SK-N-SH treated with all-trans-retinoic acid at 6 μM for 48 hours (cell line): ENCODE results near the gene LRRC10B.

Experiments
- ATAC-seq: fragments of 200-7000 bp; cut with Tn5 transposase; 3 replicates; pipeline ENCODE4 v1.9.1; 2020; ENCODE audit warnings: mild to moderate bottlenecking, moderate library complexity
- ARNTL ChIP-seq: fragments of 450-650 bp; formaldehyde crosslinking; IDR thresholded peaks from 2 replicates; pipeline ENCODE4 v1.5.0; 2020; ENCODE audit warnings: low read depth, mild to moderate bottlenecking, moderate library complexity, borderline replicate concordance
- BACH2 ChIP-seq: fragments of 250-450 bp; sonication (Bioruptor Pico); IDR thresholded peaks from 2 replicates; pipeline ENCODE4 v1.9.0; 2021; ENCODE audit warnings: mild to moderate bottlenecking, borderline replicate concordance
- CSDC2 ChIP-seq: fragments of 250-450 bp; sonication (Bioruptor Pico); IDR thresholded peaks from 2 replicates; pipeline ENCODE4 v1.5.0; 2020; ENCODE audit warnings: mild to moderate bottlenecking, moderate library complexity
- ESRRG ChIP-seq: fragments of 250-450 bp; sonication (Bioruptor Pico); IDR thresholded peaks from 2 replicates; pipeline ENCODE4 v1.6.1; 2021; ENCODE audit warnings: mild to moderate bottlenecking
- GLIS3 ChIP-seq: fragments of 250-450 bp; sonication (Bioruptor Pico); IDR thresholded peaks from 2 replicates; pipeline ENCODE4 v1.5.0; 2020; ENCODE audit warnings: mild to moderate bottlenecking, moderate library complexity
- ISL1 ChIP-seq: fragments of 250-450 bp; sonication (Bioruptor Pico); IDR thresholded peaks from 2 replicates; pipeline ENCODE4 v2.1.2; 2022; ENCODE audit warnings: mild to moderate bottlenecking, moderate library complexity
- OSR1 ChIP-seq: fragments of 250-450 bp; sonication (Bioruptor Pico); IDR thresholded peaks from 2 replicates; pipeline ENCODE4 v1.8.0; 2022; ENCODE audit warnings: moderate library complexity, mild to moderate bottlenecking, inconsistent platforms
- PPARA ChIP-seq: fragments of 250-450 bp; sonication (Bioruptor Pico); IDR thresholded peaks from 2 replicates; pipeline ENCODE4 v1.5.0; 2020; ENCODE audit warnings: mild to moderate bottlenecking, borderline replicate concordance
- SNAI2 ChIP-seq: fragments of 250-450 bp; sonication (Bioruptor Pico); IDR thresholded peaks from 2 replicates; pipeline ENCODE4 v1.5.0; 2020; ENCODE audit warnings: mild to moderate bottlenecking, moderate library complexity
- TCF4 ChIP-seq: fragments of 250-450 bp; sonication (Bioruptor Pico); IDR thresholded peaks from 2 replicates; pipeline ENCODE4 v1.8.0; 2021; ENCODE audit warnings: mild to moderate bottlenecking, moderate library complexity, borderline replicate concordance
- TOX ChIP-seq: fragments of 250-450 bp; sonication (Bioruptor Pico); IDR thresholded peaks from 2 replicates; pipeline ENCODE4 v1.8.0; 2021; ENCODE audit warnings: mild to moderate bottlenecking, moderate library complexity, borderline replicate concordance
- ZFP3 ChIP-seq: fragments of 250-450 bp; sonication (Bioruptor Pico); IDR thresholded peaks from 2 replicates; pipeline ENCODE4 v1.5.0; 2020; ENCODE audit warnings: mild to moderate bottlenecking, moderate library complexity
- ZFP30 ChIP-seq: fragments of 450-650 bp; formaldehyde crosslinking; IDR thresholded peaks from 2 replicates; pipeline ENCODE4 v1.5.0; 2022; ENCODE audit warnings: mild to moderate bottlenecking, moderate library complexity
- ZNF565 ChIP-seq: fragments of 450-650 bp; formaldehyde crosslinking; conservative IDR thresholded peaks from 2 replicates; pipeline ENCODE4 v1.5.0; 2020; ENCODE audit warnings: low read depth, mild to moderate bottlenecking, moderate library complexity
- ZNF70 ChIP-seq: fragments of 450-650 bp; formaldehyde crosslinking; IDR thresholded peaks from 2 replicates; pipeline ENCODE4 v1.5.0; 2020; ENCODE audit warnings: mild to moderate bottlenecking, moderate library complexity
- ZNF8 ChIP-seq: fragments of 450-650 bp; formaldehyde crosslinking; IDR thresholded peaks from 2 replicates; pipeline ENCODE4 v1.5.0; 2020; ENCODE audit warnings: mild to moderate bottlenecking, moderate library complexity
- TF ChIP-seq, protein P1 (sequence below): fragments of 250-450 bp; sonication (Bioruptor Pico); IDR thresholded peaks from 2 replicates; pipeline ENCODE4 v1.5.1; 2020; ENCODE audit warnings: low read depth, mild to moderate bottlenecking, moderate library complexity
- TF ChIP-seq, protein P2 (sequence below): fragments of 250-450 bp; sonication (Bioruptor Pico); IDR thresholded peaks from 2 replicates; pipeline ENCODE4 v1.5.0; 2020; ENCODE audit warnings: mild to moderate bottlenecking, moderate library complexity
- TF ChIP-seq, protein P3 (sequence below): fragments of 250-450 bp; sonication (Bioruptor Pico); IDR thresholded peaks from 2 replicates; pipeline ENCODE4 v1.5.1; 2021; ENCODE audit warnings: mild to moderate bottlenecking, moderate library complexity
- TF ChIP-seq, protein P4 (sequence below): fragments of 250-450 bp; sonication (Bioruptor Pico); IDR thresholded peaks from 2 replicates; pipeline ENCODE4 v1.8.0; 2021; ENCODE audit warnings: low read depth, mild to moderate bottlenecking, moderate library complexity, borderline replicate concordance
- TF ChIP-seq, protein P5 (sequence below): fragments of 250-450 bp; sonication (Bioruptor Pico); IDR thresholded peaks from 2 replicates; pipeline ENCODE4 v1.8.0; 2020; ENCODE audit warnings: mild to moderate bottlenecking, moderate library complexity, borderline replicate concordance

LRRC10B gene

DNA sequence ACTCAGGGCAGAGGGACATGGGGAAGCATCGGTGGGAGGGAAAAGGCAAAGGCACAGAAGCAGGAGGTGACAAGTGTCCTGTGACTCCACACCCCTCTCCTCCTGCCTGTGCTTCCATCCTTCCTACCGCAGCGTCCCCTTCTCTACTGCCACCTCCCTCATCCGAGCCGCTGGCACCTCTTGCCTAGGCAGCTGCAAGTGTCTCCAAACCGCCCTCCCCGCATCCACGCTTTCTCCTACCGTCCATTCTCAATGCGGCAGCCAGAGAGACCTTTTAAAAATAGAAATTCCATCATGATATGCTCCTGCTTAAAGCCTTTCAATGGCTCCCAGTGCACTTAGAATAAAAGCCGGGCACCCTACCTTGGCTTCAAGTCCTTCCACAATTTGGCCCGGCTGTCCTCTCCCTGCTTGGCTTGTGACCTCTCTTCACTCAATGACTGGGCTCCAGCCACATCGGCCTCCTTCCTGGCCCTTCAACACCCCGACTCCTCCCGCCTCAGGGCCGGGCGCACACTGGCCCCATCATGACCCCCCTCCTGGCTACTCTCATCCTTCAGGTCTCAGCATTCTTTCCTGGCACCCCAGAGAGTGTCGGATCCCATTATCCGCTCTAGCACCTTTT, 16.5 kb downstream of the LRRC10B start:
- ATAC-seq, result no peak
- TF ChIP-seq TOX, result no peak
- TF ChIP-seq ZNF8 (CRISPR knock-in tag), result no peak
- TF ChIP-seq GLIS3 (CRISPR knock-in tag), result no peak
- TF ChIP-seq, protein P1, sequence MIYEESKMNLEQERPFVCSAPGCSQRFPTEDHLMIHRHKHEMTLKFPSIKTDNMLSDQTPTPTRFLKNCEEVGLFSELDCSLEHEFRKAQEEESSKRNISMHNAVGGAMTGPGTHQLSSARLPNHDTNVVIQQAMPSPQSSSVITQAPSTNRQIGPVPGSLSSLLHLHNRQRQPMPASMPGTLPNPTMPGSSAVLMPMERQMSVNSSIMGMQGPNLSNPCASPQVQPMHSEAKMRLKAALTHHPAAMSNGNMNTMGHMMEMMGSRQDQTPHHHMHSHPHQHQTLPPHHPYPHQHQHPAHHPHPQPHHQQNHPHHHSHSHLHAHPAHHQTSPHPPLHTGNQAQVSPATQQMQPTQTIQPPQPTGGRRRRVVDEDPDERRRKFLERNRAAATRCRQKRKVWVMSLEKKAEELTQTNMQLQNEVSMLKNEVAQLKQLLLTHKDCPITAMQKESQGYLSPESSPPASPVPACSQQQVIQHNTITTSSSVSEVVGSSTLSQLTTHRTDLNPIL (CRISPR knock-in tag), result no peak
- no peak for TF ChIP-seq BACH2
- TF ChIP-seq ESRRG (CRISPR knock-in tag), result no peak
- TF ChIP-seq, protein P2, sequence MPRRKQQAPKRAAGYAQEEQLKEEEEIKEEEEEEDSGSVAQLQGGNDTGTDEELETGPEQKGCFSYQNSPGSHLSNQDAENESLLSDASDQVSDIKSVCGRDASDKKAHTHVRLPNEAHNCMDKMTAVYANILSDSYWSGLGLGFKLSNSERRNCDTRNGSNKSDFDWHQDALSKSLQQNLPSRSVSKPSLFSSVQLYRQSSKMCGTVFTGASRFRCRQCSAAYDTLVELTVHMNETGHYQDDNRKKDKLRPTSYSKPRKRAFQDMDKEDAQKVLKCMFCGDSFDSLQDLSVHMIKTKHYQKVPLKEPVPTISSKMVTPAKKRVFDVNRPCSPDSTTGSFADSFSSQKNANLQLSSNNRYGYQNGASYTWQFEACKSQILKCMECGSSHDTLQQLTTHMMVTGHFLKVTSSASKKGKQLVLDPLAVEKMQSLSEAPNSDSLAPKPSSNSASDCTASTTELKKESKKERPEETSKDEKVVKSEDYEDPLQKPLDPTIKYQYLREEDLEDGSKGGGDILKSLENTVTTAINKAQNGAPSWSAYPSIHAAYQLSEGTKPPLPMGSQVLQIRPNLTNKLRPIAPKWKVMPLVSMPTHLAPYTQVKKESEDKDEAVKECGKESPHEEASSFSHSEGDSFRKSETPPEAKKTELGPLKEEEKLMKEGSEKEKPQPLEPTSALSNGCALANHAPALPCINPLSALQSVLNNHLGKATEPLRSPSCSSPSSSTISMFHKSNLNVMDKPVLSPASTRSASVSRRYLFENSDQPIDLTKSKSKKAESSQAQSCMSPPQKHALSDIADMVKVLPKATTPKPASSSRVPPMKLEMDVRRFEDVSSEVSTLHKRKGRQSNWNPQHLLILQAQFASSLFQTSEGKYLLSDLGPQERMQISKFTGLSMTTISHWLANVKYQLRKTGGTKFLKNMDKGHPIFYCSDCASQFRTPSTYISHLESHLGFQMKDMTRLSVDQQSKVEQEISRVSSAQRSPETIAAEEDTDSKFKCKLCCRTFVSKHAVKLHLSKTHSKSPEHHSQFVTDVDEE (CRISPR knock-in tag), result no peak
- TF ChIP-seq ZNF565, result no peak
- no peak for TF ChIP-seq CSDC2 (CRISPR knock-in tag)
- TF ChIP-seq ARNTL (CRISPR knock-in tag), result no peak
- no peak for TF ChIP-seq ISL1 (CRISPR knock-in tag)
- TF ChIP-seq OSR1, result no peak

DNA sequence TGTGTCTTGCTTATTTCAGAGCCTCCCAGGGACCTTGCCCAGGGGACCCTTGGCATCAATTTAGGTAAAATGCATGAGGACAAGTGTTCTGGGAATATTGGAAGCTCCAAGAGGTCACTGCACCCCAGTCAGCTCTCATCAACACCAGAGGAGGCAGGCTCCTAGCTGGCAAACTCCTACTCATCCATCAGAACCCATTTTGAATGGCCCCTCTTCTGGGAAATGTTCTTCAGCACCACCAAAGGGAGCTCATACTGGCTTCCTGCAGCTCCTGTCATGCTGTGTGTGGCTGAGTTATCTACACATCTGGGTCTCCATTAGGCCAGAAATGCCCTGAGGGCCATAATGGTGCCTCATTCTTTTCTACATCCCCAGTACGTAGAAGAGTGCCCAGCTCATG, 17.7 kb downstream of the LRRC10B start:
- no peak for ATAC-seq
- TF ChIP-seq TCF4 (CRISPR knock-in tag), result no peak
- no peak for TF ChIP-seq OSR1
- TF ChIP-seq ZNF565, result no peak
- peak; percentile 97 for TF ChIP-seq ZFP3 (CRISPR knock-in tag)

DNA sequence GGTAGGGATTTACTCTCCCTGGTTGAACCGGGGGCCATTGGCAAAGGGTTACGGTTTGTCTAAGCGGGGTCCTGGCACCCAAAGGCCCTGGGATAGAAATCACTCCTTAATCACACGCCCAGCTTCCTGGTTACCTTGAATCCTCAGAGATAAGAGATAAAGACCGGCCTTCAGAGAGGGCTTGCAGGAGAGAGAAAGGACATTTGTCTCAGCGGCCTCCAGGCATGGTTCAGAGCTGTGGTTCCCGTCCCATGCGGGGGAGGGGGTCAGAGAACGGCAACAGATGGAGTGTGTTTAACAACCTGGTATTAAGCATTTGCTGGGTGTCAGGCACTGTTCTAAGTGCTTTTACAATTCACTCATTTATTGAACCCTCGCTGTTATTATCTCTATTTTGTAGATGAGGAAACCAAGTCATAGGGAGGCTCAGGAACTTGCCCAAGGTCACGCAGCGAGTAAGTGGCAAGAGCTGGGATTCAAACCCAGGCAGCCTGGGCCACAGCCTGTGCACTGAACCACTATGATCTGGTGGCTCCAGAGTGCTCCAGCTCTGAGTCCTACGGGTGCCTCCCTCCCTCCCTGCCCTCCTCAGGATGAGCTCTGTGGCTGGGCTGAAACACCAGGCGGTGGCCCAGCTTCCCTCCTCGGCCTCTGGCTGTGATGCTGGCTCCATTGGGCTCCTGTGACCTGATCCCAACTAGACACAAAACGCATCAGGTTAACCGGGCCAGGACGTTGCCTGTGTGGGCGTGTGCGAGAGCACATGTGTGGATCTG, 18.6 kb downstream of the LRRC10B start:
- no peak for ATAC-seq
- no peak for TF ChIP-seq BACH2
- TF ChIP-seq, protein P3, sequence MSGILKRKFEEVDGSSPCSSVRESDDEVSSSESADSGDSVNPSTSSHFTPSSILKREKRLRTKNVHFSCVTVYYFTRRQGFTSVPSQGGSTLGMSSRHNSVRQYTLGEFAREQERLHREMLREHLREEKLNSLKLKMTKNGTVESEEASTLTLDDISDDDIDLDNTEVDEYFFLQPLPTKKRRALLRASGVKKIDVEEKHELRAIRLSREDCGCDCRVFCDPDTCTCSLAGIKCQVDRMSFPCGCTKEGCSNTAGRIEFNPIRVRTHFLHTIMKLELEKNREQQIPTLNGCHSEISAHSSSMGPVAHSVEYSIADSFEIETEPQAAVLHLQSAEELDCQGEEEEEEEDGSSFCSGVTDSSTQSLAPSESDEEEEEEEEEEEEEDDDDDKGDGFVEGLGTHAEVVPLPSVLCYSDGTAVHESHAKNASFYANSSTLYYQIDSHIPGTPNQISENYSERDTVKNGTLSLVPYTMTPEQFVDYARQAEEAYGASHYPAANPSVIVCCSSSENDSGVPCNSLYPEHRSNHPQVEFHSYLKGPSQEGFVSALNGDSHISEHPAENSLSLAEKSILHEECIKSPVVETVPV, result no peak
- TF ChIP-seq SNAI2 (CRISPR knock-in tag), result no peak
- no peak for TF ChIP-seq ISL1 (CRISPR knock-in tag)
- no peak for TF ChIP-seq ZNF565
- TF ChIP-seq GLIS3 (CRISPR knock-in tag), result no peak
- TF ChIP-seq, protein P4, sequence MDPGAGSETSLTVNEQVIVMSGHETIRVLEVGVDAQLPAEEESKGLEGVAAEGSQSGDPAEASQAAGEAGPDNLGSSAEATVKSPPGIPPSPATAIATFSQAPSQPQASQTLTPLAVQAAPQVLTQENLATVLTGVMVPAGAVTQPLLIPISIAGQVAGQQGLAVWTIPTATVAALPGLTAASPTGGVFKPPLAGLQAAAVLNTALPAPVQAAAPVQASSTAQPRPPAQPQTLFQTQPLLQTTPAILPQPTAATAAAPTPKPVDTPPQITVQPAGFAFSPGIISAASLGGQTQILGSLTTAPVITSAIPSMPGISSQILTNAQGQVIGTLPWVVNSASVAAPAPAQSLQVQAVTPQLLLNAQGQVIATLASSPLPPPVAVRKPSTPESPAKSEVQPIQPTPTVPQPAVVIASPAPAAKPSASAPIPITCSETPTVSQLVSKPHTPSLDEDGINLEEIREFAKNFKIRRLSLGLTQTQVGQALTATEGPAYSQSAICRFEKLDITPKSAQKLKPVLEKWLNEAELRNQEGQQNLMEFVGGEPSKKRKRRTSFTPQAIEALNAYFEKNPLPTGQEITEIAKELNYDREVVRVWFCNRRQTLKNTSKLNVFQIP (CRISPR knock-in tag), result no peak
- no peak for TF ChIP-seq ZNF8 (CRISPR knock-in tag)
- TF ChIP-seq, protein P5, sequence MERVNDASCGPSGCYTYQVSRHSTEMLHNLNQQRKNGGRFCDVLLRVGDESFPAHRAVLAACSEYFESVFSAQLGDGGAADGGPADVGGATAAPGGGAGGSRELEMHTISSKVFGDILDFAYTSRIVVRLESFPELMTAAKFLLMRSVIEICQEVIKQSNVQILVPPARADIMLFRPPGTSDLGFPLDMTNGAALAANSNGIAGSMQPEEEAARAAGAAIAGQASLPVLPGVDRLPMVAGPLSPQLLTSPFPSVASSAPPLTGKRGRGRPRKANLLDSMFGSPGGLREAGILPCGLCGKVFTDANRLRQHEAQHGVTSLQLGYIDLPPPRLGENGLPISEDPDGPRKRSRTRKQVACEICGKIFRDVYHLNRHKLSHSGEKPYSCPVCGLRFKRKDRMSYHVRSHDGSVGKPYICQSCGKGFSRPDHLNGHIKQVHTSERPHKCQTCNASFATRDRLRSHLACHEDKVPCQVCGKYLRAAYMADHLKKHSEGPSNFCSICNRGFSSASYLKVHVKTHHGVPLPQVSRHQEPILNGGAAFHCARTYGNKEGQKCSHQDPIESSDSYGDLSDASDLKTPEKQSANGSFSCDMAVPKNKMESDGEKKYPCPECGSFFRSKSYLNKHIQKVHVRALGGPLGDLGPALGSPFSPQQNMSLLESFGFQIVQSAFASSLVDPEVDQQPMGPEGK, result no peak
- no peak for TF ChIP-seq ZNF70 (CRISPR knock-in tag)
- no peak for TF ChIP-seq CSDC2 (CRISPR knock-in tag)
- TF ChIP-seq ZFP30, result no peak
- TF ChIP-seq, protein P2 (CRISPR knock-in tag), result no peak
- TF ChIP-seq PPARA (CRISPR knock-in tag), result no peak
- no peak for TF ChIP-seq TOX
- TF ChIP-seq ZFP3 (CRISPR knock-in tag), result no peak
- TF ChIP-seq, protein P1 (CRISPR knock-in tag), result no peak
- TF ChIP-seq, all 23 proteins: peak for 0
